ENCODE results near the gene OGFOD3.

DNA sequence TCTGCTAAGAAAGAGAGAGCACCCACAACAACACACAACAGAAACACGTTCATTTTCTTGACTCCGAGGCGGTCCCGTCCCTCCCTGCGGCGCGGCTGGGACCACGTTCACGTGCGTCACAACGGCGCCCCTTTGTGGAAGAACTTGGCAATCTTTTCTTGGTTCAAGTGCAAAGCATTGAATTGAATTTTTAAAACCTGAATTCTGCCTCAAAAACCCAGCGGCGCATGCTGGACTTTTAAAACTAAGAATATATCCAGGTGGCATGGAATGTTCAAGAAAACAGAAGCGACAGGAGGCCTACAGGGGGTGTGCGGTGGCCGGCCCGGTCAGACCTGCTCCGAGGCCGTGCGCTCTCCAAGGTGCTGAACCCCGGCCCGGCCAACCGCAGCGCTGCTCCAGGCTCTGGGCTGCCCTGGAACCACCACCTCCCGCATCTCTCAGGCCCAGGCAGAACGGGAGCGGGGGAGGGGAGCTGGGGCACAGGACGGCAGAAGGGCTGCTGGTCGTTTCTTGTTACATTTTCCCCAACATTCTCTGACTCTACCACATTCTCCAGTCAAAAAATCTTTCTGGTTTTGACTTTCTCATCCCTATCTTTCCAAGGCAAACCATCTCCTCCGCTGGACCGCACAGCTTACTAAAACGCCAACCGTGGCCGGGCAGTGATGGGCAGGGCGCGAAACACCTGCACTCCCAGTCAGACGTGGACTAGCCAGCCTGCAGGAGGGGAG, 3.7 kb downstream of the OGFOD3 start:
- TF ChIP-seq, protein P1, sequence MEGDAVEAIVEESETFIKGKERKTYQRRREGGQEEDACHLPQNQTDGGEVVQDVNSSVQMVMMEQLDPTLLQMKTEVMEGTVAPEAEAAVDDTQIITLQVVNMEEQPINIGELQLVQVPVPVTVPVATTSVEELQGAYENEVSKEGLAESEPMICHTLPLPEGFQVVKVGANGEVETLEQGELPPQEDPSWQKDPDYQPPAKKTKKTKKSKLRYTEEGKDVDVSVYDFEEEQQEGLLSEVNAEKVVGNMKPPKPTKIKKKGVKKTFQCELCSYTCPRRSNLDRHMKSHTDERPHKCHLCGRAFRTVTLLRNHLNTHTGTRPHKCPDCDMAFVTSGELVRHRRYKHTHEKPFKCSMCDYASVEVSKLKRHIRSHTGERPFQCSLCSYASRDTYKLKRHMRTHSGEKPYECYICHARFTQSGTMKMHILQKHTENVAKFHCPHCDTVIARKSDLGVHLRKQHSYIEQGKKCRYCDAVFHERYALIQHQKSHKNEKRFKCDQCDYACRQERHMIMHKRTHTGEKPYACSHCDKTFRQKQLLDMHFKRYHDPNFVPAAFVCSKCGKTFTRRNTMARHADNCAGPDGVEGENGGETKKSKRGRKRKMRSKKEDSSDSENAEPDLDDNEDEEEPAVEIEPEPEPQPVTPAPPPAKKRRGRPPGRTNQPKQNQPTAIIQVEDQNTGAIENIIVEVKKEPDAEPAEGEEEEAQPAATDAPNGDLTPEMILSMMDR (IDR thresholded peaks at IDR 0.05 in 2 of 3, conservative IDR thresholded peaks at IDR 0.05 in 1 of 3; ENCODE audit: insufficient read depth in 2 of 3, low read depth in 1 of 3, low read length in 3 of 3): peak; percentile 73 to 91 (median 79)
- TF ChIP-seq RAD21 (CRISPR knock-in tag; conservative IDR thresholded peaks at IDR 0.05 in 1 of 2, IDR thresholded peaks at IDR 0.05 in 1 of 2): peak; percentile 76 to 86
- no peak for TF ChIP-seq POLR2AphosphoS5 (IDR thresholded peaks at IDR 0.05; ENCODE audit: control insufficient read depth, insufficient read depth, low read depth, low read length)
- TF ChIP-seq CBX2 (IDR thresholded peaks at IDR 0.05; ENCODE audit: insufficient read depth, low read length, poor library complexity, severe bottlenecking): no peak
- peak; percentile 61 for TF ChIP-seq SIN3B (IDR thresholded peaks at IDR 0.05; ENCODE audit: low read depth)
- no peak for TF ChIP-seq FOXK2 (conservative IDR thresholded peaks at IDR 0.05 in 1 of 2, IDR thresholded peaks at IDR 0.05 in 1 of 2; ENCODE audit: low read depth in 2 of 2)
- TF ChIP-seq LEF1 (IDR thresholded peaks at IDR 0.05): 0 out of 2 replicates have a peak, but pooled peaks have one; percentile 18
- no peak for TF ChIP-seq PTTG1 (tag; IDR thresholded peaks at IDR 0.05; ENCODE audit: low read depth)
- TF ChIP-seq, protein P2, sequence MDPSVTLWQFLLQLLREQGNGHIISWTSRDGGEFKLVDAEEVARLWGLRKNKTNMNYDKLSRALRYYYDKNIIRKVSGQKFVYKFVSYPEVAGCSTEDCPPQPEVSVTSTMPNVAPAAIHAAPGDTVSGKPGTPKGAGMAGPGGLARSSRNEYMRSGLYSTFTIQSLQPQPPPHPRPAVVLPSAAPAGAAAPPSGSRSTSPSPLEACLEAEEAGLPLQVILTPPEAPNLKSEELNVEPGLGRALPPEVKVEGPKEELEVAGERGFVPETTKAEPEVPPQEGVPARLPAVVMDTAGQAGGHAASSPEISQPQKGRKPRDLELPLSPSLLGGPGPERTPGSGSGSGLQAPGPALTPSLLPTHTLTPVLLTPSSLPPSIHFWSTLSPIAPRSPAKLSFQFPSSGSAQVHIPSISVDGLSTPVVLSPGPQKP (CRISPR knock-in tag; IDR thresholded peaks at IDR 0.05): no peak
- TF ChIP-seq CAMTA2 (CRISPR knock-in tag; conservative IDR thresholded peaks at IDR 0.05): no peak
- TF ChIP-seq TAF1 (IDR thresholded peaks at IDR 0.05; ENCODE audit: control insufficient read depth, extremely low read depth, insufficient read depth, low read length, severe bottlenecking): no peak
- no peak for TF ChIP-seq SPI1 (IDR thresholded peaks at IDR 0.05; ENCODE audit: borderline replicate concordance, low read depth, low read length)
